ENCODE measurements around the gene CDK17. TPM values are rescaled to one million over a fixed set of nuclear protein-coding genes. Genes with fewer than 3 reads are reported as not detected.

CDK17 gene
- total and polyA plus RNA-seq, 2 donors from 2014 or later, result 6.6 to 35.7 TPM

- Histone ChIP-seq H3K27ac (ENCODE audit: low read depth in 2 of 2, low read length in 2 of 2) (peak overlapping the region; percentile 90 to 93), H3K36me3 (ENCODE audit: control insufficient read depth in 2 of 3, insufficient read depth in 3 of 3, low read length in 3 of 3) (no peaks in the 10 kb centered on the region), H3K9me3 (ENCODE audit: control insufficient read depth in 2 of 3, insufficient read depth in 1 of 3, low read length in 3 of 3) (no peaks in the 10 kb centered on the region), H3K4me3 (ENCODE audit: low read length in 3 of 3) (peak overlapping the region; percentile 87 to 98 (median 93)), H3K9ac (ENCODE audit: low read length in 3 of 3) (peak overlapping the region; percentile 83 to 94 (median 92)), H3K27me3 (ENCODE audit: control insufficient read depth, insufficient read depth, low read length) (no peaks in the 10 kb centered on the region), H3K4me1 (ENCODE audit: control insufficient read depth in 2 of 3, insufficient read depth in 2 of 3, low read depth in 1 of 3, low read length in 3 of 3) (peaks cover 2 to 7% (median 2%) of the 10 kb centered on the region in 3 donors)
- DNase-seq (peak in 2 of 5 donors; percentile 63 to 75), FAIRE-seq (no peak)
- TF ChIP-seq, protein P1, sequence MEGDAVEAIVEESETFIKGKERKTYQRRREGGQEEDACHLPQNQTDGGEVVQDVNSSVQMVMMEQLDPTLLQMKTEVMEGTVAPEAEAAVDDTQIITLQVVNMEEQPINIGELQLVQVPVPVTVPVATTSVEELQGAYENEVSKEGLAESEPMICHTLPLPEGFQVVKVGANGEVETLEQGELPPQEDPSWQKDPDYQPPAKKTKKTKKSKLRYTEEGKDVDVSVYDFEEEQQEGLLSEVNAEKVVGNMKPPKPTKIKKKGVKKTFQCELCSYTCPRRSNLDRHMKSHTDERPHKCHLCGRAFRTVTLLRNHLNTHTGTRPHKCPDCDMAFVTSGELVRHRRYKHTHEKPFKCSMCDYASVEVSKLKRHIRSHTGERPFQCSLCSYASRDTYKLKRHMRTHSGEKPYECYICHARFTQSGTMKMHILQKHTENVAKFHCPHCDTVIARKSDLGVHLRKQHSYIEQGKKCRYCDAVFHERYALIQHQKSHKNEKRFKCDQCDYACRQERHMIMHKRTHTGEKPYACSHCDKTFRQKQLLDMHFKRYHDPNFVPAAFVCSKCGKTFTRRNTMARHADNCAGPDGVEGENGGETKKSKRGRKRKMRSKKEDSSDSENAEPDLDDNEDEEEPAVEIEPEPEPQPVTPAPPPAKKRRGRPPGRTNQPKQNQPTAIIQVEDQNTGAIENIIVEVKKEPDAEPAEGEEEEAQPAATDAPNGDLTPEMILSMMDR (IDR thresholded peaks at IDR 0.05; ENCODE audit: borderline replicate concordance, extremely low read depth, insufficient read depth), result no peak
- intact Hi-C loops (cut with DNase I), result loop anchor here (10.0 kb wide), 1 partner anchor 166 kb away; no protein-coding TSS in a partner anchor
Measured at GRCh38 chr12:96400631-96401075, 414 bp upstream of the CDK17 start.

- H3K9ac ChIP-seq (ENCODE audit: low read length in 3 of 3), result peak overlapping the region; percentile 3 to 94 (median 79)
- intact Hi-C loops (cut with DNase I), result no loop called here
- DNase-seq, result peak; percentile 82 to 91 (median 87)
- no peaks in the 10 kb centered on the region for H3K36me3 ChIP-seq (ENCODE audit: control insufficient read depth in 2 of 3, insufficient read depth in 3 of 3, low read length in 3 of 3)
- peak overlapping the region; percentile 87 to 93 (median 90) for H3K4me3 ChIP-seq (ENCODE audit: low read length in 3 of 3)
- peaks cover 2 to 7% (median 2%) of the 10 kb centered on the region in 3 donors for H3K4me1 ChIP-seq (ENCODE audit: control insufficient read depth in 2 of 3, insufficient read depth in 2 of 3, low read depth in 1 of 3, low read length in 3 of 3)
- H3K9me3 ChIP-seq (ENCODE audit: control insufficient read depth in 2 of 3, insufficient read depth in 1 of 3, low read length in 3 of 3), result no peaks in the 10 kb centered on the region
- H3K27me3 ChIP-seq (ENCODE audit: control insufficient read depth, insufficient read depth, low read length), result no peaks in the 10 kb centered on the region
- TF ChIP-seq, protein P1 (IDR thresholded peaks at IDR 0.05; ENCODE audit: borderline replicate concordance, extremely low read depth, insufficient read depth), result peak; percentile 23
- FAIRE-seq, result no peak
- peak overlapping the region; percentile 85 to 97 for H3K27ac ChIP-seq (ENCODE audit: low read depth in 2 of 2, low read length in 2 of 2)
Measured at GRCh38 chr12:96399120-96399918, 920 bp downstream of the CDK17 start.

DNA sequence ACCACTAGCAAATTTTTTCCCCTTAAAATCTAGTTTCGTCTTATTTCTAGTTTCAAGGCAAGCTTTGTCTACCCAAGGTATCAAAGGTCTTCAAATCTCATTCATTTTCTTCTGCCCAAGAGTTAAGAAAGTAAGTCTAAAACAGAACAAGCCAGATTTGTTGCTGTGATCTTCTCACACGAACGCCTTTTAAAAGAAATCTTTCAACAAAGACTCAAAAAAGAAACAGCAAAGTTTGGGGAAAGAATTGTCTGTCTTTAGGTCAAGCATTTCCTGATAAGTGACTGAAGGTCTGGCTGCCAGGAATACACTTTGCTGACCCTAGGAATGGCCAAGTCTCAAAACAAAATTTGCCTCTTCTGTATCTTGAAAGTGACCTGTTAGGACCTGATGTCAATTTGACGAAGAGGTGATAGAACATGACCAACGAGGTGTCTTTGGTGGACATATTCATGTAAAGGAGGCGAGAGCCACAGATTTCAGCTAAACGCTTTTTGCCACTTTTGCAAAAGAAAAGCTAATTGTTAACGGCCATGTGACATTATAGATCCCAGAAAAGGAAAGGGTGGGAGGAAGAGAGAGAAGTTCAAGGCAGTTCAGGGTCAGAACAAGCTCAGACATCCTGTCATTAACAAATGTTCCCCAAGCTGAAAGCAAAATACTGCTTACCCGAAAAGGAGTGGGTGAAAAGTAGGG is 1.7 kb downstream of the CDK17 start:
- TF ChIP-seq, protein P1 (IDR thresholded peaks at IDR 0.05; ENCODE audit: borderline replicate concordance, extremely low read depth, insufficient read depth), result no peak
- no peaks in the 10 kb centered on the region for H3K9me3 ChIP-seq (ENCODE audit: control insufficient read depth in 2 of 3, insufficient read depth in 1 of 3, low read length in 3 of 3)
- FAIRE-seq (no peak), DNase-seq (no peak)
- no peaks in the 10 kb centered on the region for H3K27me3 ChIP-seq (ENCODE audit: control insufficient read depth, insufficient read depth, low read length)
- H3K27ac ChIP-seq (ENCODE audit: low read depth in 2 of 2, low read length in 2 of 2), result peak overlapping the region; percentile 85 to 97
- peaks cover 2 to 7% (median 2%) of the 10 kb centered on the region in 3 donors for H3K4me1 ChIP-seq (ENCODE audit: control insufficient read depth in 2 of 3, insufficient read depth in 2 of 3, low read depth in 1 of 3, low read length in 3 of 3)
- H3K36me3 ChIP-seq (ENCODE audit: control insufficient read depth in 2 of 3, insufficient read depth in 3 of 3, low read length in 3 of 3), result no peaks in the 10 kb centered on the region
- peak overlapping the region; percentile 3 to 94 (median 79) for H3K9ac ChIP-seq (ENCODE audit: low read length in 3 of 3)
- peak overlapping the region; percentile 87 to 93 (median 90) for H3K4me3 ChIP-seq (ENCODE audit: low read length in 3 of 3)
- intact Hi-C loops (cut with DNase I), result no loop called here
